Glomerular endothelial cell (primary cell): ENCODE data around the gene AP3S2. TPM values are rescaled to one million over a fixed set of nuclear protein-coding genes. Genes with fewer than 3 reads are reported as not detected.
"Not testable (repeated sequence)": the region's sequence is repeated elsewhere in the genome, so short reads cannot be mapped to it uniquely, and the experiment has no call there.

Experiments
- DNase-seq: peaks from one replicate; pipeline ENCODE4 v3.0.0-alpha.2; 2011; ENCODE audit warnings: low read depth, low spot score; ENCODE audit errors: extremely low read depth
- total RNA-seq: library from RNA; depleted of rRNA; stranded (reverse); fragments of >200 nt; gene quantifications from 2 replicates; pipeline ENCODE4 v1.2.3, GENCODE V29; 2015

AP3S2 gene
- 31.4 and 33.1 TPM in 2 replicates for total RNA-seq

DNA sequence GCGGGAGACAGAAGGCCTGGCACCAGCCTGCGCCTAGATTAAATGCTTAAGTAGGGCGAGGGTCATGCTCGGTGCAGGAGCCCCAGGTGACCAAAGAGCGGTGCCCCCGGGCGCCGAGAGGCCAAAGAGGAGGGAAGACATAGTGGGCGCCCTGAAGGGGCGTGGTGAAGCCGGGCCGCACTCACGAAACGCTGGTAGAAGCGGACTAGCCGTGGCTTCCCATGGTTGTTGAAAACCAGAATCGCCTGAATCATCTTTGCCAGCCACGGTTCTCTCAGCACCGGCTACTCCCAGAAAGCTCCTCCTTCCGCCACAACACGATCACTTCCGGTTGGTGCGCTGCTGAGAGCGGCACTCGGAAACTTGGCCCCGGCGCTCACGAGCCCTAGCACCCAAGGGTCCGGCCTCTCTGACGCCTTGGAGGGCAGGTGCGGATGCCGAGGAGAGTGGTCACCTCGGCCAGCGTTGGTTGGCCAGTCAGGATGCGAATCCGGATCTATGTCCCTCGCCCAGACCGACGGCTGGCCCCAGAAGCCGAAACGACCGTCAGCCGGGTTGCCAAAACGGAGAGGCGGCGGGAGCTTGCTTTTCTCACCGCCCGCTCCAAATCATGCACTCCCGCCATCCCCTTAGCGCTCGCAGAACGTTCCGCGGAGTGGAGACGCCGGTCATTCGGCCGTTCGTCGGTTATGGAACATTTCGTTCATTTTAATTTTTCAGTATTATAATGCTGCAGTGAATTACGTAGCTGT lies at the start of gene AP3S2:
TSS of gene AP3S2 (minus strand) at position 299 of the 752 bp plus-strand sequence. CDS start at position 254, 45 bp downstream.
- peak; percentile 77 for DNase-seq

DNA sequence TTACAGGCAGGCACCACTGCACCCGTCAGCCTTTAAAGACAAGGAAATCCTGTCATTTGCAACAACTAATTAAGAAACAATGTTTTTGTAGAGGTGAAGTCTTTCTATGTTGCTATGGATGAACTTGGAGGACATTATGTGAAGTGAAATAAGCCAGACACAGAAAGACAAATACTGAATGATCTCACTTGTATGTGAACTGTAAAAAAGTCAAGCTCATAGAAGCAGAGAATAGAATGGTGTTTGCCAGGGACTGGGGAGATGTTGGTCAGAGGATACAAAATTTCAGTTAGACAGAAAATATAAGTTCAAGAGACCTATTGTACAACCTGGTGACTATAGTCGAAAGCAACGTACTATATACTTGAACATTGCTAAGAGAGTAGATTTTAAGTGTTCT lies 46.1 kb upstream of the AP3S2 start:
- DNase-seq = no peak

DNA sequence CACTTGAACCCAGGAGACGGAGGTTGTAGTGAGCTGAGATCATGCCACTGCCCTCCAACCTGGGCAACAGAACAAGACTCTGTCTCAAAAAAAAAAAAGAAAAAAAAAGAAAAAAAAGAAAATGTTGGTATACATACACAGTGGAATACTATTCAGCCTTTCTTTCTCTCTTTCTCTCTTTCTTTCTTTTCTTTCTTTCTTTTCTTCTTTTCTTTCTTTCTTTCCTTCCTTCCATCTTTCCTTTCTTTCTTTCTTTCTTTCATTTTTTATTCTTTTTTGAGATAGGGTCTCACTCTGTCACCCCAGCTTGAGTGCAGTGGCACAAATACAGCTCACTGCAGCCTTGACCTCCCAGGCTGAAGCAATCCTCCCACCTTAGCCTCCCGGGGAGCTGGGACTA lies 45.6 kb upstream of the AP3S2 start:
- not testable (repeated sequence) for DNase-seq

DNA sequence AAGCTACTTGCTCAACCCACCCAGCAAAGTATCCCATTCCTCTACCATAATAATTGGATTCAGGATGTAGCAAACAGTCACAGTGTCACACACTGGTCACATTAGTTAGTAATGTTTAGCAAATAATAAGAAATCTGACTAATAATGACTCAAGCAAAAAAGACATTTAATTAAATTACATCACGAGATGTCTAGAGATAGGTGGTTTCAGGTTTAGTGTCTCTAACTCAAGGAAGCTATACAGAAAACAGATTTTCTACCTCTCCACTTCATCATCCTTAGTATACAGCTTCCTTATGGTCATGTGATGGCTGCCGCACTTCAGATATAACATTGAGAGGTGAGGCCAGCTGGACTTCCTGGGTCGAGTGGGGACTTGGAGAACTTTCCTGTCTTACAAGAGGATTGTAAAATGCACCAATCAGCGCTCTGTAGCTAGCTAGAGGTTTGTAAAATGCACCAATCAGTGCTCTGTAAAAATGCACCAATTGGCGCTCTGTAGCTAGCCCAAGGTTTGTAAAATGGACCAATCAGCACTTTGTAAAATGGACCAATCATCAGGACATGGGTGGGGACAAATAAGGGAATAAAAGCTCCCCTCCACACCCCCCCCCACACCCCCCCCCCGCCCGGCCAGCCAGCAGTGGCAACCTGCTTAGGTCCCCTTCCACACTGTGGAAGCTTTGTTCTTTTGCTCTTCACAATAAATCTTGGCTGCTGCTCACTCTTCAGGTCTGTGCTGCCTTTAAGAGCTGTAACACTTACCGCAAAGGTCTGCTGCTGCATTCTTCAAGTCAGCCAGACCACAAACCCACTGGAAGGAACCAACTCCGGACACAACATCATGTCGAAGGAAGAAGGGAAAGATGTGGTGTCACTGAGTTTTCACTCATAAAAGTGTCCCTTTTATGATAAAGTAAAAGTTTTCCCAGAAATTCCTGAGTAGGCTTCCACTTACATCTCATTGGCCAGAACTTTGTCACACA lies 43.9 kb upstream of the AP3S2 start:
- DNase-seq = no peak

DNA sequence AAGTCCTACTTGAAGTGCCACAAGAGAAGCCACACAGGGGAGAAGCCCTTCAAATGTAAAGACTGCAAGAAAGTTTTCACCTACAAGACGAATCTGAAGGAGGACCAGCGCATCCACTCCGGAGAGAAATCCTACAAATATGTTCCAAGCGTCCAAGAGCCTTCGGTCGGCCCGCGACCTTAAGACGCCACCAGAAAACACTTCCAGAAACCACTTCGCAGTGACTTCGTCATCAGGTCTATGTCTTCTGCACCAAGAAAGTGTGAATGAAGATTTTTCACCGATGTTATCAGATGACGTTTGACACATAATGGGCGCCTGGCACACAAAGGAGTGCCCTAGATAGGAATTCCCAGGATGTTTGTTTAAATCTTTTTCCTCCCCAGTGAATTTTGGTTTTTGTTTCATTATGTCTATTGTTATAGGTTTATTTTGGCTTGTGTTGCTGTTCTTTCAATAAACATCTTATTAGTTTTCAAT lies 43.0 kb upstream of the AP3S2 start:
- DNase-seq = no peak

DNA sequence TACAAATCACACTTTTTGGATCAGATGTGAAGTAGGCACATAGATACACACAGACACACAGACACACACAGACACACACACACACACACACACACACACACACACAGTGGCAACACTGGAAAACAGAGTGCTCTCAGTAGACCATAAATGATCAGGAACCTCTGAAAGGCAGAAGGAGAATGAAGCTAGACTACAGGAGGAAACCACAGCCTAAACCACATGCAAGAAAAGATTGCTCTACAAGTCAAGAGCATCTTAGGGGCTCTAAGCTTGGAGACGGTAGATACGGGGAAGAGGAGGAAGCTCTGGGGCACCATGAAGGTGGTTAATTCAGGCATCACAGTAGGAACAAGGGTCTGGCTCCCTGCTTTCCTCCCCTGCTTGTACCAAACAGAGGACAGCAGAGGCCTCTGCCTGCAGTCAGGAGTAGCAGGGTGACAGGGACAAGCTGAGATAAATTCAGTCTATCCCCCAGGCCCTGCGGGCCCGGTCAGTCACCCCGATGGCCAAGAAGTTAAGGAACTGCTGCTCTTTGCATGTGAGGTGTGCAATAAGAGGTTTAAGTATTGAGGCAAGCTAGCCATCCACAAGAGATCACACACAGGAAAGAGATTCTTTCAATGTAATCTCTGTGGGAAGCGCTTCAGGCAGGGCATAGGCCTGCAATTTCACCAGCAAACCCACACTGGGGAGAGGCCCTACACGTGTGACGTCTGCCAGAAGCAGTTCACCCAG lies 42.4 kb upstream of the AP3S2 start:
- no peak for DNase-seq

DNA sequence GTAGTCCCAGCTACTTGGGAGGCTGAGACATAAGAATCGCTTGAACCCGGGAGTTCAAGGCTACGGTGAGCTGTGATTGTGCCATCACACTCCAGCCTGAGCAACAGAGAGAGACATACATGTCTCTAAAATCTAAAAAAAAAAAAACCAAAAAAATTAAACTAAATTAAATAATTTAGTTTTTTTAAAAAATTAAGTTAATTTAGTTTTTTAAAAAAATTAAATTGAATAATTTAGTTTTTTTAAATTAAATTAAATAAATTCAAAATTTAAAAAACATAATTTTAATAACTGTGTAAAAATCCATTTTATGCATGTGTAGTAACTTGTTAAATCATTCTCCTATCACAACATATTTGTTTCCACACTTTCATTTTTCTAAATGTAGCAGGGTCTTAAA lies 39.1 kb upstream of the AP3S2 start:
- DNase-seq = no peak

DNA sequence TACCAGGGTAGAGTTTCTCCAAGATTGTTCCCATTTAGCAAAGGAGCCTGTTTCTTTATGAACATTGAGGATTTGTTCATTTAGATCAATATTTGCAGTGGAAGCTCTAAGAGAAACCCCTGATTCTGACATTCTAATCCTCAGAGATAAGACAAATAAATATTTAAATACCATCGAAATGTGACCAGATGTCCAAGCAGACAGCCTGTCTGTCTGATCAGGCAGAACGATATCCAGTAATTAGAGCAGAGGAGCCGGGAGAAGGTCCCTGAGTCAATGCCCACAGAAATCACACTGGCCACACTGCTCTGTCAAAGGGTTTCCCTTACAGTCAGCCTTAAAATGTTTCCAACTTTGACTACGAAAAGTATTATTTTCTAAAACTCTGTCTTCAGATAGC lies 34.6 kb upstream of the AP3S2 start:
- DNase-seq = no peak

DNA sequence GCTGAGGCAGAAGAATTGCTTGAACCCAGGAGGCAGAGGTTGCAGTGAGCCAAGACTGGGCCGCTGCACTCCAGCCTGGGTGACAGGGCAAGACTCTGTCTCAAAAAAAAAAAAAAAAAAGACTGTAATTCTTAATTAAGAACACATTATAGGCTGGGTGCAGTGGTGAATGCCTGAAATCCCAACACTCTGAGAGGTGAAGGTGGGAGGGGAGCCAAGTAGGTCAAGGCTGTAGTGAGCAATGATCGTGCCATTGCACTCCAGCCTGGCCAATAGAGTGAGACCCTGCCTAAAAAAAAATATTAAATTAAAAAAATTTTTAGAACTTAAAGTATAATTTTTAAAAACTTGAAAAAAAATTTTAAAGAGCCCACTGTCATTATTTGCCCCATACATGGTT lies 32.4 kb upstream of the AP3S2 start:
- no peak for DNase-seq

DNA sequence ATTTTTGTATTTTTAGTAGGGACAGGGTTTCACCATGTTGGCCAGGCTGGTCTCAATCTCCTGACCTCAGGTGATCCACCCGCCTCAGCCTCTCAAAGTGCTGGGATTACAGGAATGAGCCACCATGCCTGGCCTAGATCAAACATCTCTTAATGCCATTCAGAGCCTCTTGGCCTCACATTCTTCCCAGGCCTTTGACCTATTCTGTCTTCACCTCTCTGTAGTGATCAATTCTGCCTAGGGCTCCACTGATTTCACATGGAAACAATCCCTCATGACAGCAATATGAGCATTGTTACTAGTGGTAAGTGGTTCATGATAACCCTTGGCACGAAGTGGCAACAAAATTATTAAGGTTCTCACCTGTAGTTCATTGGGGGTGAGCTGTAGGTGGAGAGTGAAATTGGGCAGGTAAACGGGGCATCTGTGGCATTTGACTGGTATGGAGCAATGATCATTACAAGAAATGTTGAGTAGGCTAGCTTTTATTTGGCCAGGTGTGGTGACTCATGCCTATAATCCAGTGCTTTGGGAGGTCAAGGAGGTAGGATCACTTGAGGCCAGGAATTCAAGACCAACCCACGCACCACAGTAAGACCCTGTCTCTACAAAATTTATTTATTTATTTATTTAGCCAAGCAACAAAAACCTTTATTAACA lies 23.8 kb upstream of the AP3S2 start:
- no peak for DNase-seq

DNA sequence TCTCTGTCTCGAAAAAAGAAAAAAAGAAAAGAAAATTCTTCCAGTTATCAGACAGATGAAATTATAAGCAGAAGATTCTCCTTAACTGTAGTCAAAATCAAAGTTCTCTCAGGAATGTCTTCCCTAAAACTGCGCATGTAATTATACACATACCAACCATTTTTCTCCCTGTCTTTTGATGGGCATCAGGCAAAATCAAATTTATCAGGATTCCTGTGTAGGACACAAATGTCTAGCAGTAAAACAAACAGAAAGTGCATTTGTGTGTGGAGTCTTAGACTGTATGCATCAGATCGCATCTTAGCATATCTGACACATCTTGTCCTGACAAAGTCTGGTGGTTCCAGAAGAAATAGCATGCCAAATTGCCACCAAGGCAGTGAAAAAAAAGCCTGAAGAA lies 22.9 kb upstream of the AP3S2 start:
- no peak for DNase-seq

DNA sequence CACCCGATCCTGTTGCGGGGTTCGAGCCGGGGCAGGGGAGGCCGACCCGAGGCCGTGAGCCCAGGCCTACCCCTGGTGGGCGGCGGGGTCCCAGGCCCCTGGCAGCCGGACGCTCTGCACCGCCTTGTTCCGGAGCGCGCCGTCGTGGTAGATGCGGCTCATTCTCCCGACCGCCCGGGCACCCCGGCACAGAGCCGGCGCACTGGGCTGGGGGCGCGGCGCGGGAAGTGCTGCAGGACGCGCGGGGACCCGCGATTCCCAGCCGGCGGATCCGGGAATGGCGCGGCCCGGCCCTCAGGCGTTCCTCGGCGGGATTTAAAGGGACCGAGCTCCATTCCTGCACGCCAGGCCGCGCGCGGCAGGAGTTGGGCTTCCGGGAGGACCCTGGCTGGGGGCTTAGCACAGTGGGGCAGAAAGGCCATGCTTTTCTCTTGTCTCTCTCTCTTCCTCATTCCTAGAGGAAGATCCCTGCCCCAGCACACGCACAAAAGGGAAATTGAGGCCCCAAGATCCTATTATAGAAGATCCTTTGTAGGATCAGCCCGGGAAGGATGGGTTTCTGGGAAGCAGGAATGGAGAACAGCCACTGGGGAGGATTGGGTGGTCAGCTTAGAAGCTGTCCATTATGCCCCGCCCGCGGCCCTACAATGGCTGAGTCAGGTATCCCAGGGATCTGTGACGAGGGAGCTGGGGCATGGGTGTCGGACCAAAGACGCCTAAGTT lies 19.0 kb upstream of the AP3S2 start, which contains the start of gene ARPIN:
TSS of gene ARPIN (minus strand) at position 279 of the 723 bp plus-strand sequence. CDS start at position 162, 117 bp downstream.
- DNase-seq = no peak

DNA sequence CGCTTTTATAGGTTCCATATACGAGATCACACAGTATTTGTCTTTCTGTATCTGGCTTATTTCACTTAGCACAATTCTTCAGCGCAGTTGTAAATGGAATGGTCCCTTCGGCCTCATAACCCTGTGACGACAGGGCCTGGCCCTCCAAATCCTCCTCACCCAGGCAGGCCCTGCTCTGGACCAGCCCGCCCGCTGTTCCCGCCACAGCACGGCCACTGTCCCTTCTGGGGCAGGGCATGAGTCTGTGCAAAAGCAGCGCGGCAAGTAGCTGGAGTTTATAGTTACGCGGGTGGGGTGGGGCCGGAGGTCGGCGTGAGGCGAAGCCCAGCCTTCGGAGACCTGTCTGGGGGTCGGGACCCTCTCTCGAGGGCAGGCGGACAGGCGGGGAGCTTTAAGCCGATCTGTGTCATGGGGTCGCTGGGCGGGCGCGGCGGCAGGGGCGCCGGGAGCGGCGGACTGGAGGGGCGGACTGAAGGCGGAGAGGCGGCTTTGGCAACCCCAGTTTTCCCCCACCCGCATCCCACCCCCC lies 18.4 kb upstream of the AP3S2 start:
- no peak for DNase-seq

DNA sequence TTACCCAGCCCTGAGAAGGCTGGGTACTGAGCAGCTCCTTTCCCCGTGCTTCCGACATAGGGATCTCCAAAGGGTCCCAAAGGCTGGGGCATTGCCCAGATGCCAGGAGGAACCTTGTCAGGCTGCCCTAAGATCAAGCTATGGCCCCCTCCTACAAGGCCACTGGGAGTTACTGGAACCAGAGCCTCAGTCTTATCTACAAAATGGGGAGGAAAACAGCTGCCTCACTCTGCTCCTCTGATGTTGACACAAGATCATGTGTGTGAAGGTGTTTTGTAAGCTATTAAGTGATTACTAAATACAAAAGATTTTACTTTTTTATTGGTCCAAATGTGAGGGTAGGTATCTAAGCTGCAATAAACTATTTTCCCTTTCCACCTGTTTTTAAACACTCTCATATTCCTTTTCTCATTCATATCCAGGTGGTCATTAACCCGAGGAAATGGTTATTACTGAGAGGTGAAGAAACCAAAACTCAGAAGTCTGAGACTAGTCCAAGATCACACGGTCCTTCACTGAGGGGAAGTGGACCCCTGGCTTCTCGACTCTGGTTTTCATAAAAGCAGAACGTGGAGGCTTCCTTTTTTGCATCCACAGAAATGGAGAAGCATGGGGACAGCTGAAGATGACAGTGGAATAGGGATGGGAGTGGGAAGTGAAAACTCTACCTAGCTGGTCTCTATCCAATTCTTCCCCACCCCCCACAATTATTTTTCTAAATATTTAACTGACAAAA lies 17.3 kb upstream of the AP3S2 start:
- DNase-seq = no peak

DNA sequence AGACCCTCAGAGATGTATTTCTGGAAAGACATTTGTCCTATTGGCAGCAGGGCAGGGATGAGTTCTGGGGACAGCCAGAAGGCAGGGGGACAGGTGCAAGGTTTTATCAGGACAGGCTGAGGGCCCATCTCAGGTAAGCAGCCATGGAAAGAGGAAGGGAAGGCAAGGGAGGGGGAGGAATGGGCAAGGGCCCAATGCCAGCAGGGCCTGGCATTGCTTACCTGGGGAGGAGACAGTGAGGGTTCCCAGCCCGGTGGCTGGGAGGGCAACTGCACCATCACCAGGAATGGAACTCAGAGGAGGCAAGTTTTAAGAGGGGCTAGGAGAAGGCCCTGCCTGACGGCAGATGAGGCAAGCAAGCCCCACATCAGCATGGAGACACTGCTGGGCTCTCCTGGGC lies 15.8 kb upstream of the AP3S2 start:
- no peak for DNase-seq

DNA sequence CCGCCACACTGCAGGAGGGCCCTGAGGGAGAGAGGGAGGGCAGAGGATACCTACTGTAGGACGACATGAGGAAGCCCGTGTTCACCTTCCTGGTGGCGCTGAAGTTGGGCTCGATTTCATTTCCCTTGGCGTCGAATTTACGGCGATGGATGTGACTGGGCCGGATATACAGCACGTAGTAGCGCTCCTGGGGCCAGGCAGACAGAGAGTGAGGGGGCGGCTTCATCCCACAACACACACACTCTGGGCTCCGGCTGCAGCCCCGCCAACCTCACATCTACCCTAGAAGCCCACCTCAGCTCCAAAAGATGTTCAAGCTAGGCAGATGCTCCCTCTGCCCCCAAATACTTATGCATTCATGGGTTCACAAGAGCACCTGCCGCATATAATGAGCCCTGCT lies 14.4 kb upstream of the AP3S2 start:
- DNase-seq = no peak

DNA sequence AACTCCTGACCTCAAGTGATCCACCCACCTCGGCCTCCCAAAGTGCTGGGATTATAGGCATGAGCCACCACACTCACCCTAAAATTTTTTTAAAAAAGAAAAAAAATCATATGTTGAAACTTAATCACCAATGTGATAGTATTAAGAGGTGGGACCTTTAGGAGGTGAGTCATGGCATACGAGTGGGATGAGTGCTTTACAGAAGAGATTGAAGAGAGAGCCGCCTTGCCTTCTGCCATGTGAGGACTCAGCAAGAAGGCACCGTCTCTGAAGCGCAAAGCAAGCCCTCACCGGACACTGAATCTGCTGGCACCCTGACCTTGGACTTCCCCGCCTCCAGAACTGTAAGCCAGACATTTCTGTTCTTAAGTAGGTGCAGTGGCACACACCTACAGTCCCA lies 13.5 kb upstream of the AP3S2 start:
- no peak for DNase-seq

DNA sequence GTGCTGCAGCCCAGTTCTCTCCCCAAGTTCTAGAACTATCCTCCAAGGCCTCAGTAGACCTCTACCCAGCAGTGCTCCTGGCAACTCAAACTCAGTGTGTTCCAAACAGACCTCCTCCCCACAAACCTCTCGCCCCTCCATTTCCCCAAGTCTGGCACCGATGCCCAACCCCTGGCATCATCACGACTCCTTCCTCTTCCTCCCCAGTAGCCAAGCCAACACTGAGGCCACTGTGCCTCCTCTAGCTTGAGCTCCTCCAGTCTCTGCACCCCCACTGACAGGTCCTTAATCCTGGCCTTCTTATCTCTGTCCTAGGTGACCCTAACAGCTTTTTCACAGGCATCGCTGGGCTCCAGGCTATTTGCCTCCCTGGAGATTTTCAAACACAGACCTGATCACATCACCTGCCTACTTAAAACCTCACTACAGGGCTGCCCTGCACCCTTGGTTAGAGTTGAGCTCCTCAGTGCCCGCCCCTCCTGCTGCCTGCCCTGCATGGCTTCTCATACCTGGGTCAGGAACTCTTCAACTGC lies 12.1 kb upstream of the AP3S2 start:
- DNase-seq = no peak
